ENCODE results near the gene OGG1.

GRCh38 chr3:9781551-9781950 is 31.8 kb downstream of the OGG1 start:
- TF ChIP-seq, protein P1, sequence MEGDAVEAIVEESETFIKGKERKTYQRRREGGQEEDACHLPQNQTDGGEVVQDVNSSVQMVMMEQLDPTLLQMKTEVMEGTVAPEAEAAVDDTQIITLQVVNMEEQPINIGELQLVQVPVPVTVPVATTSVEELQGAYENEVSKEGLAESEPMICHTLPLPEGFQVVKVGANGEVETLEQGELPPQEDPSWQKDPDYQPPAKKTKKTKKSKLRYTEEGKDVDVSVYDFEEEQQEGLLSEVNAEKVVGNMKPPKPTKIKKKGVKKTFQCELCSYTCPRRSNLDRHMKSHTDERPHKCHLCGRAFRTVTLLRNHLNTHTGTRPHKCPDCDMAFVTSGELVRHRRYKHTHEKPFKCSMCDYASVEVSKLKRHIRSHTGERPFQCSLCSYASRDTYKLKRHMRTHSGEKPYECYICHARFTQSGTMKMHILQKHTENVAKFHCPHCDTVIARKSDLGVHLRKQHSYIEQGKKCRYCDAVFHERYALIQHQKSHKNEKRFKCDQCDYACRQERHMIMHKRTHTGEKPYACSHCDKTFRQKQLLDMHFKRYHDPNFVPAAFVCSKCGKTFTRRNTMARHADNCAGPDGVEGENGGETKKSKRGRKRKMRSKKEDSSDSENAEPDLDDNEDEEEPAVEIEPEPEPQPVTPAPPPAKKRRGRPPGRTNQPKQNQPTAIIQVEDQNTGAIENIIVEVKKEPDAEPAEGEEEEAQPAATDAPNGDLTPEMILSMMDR (IDR thresholded peaks at IDR 0.05), result no peak
- TF ChIP-seq POLR2A (IDR thresholded peaks at IDR 0.05), result no peak
